Measurements from ENCODE around the gene PLEKHA1.

DNA sequence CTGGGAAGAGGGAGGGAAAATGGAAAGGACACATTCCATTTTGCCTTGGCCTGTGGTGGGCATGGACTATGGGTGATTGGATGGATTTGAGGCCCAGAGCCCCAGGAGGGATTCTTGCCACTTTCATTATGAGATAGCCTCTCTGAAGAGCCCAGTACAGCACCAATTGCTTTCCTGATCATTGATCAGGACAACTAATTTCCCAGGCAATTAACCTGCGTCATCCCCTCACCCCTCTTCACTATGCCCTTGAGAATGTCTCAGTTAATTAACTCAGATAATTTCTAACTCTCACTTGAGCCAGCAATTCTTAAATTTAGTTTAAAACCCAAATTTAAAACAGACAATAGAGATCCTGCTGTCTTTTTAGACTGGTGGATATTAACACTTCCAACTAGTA lies 13.5 kb upstream of the PLEKHA1 start:
- TF ChIP-seq, protein P1, sequence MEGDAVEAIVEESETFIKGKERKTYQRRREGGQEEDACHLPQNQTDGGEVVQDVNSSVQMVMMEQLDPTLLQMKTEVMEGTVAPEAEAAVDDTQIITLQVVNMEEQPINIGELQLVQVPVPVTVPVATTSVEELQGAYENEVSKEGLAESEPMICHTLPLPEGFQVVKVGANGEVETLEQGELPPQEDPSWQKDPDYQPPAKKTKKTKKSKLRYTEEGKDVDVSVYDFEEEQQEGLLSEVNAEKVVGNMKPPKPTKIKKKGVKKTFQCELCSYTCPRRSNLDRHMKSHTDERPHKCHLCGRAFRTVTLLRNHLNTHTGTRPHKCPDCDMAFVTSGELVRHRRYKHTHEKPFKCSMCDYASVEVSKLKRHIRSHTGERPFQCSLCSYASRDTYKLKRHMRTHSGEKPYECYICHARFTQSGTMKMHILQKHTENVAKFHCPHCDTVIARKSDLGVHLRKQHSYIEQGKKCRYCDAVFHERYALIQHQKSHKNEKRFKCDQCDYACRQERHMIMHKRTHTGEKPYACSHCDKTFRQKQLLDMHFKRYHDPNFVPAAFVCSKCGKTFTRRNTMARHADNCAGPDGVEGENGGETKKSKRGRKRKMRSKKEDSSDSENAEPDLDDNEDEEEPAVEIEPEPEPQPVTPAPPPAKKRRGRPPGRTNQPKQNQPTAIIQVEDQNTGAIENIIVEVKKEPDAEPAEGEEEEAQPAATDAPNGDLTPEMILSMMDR (conservative IDR thresholded peaks at IDR 0.05; ENCODE audit: low read depth, low read length): no peak
- no peak for TF ChIP-seq EZH2 (IDR thresholded peaks at IDR 0.05; ENCODE audit: borderline replicate concordance, low read depth, low read length, poor library complexity, severe bottlenecking)

All from A673 (cell line).